ENCODE measurements around the gene RRAS.

DNA sequence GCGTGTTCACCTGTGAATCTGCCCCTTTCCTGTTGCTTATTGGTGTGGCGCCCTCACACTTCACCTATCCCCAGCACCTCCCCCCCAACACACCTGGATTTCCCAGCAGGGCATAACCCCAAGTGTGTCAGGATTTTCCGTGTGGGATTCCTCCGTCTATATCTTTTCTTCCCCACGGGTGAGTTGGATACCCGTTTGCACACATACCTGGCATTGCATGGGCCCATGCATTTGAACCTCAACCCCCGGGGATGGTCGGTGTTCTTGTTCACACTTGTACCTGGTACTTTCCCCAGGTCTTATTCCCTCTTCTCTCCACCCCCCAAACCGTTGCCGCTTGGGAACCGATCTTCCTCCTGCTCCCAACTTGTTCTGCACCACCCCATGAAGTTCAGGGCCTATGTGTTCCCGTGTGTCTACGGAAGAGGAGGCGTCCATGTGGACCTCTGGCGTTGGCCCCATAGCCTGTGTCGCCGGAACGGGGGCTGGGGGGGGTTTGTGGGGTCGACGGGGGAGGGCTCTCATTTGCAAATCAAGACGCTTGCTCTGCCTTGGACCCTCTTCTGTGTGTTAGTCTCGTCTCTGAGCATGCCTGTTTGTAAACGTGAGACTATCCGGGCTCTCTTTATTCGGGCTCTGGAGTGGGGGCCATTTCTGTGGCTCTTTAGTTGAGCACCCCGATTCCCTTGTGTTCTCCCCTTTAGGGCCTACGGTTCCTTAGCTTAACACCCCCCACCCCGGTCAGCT, 47.3 kb downstream of the RRAS start:
- TF ChIP-seq, protein P1, sequence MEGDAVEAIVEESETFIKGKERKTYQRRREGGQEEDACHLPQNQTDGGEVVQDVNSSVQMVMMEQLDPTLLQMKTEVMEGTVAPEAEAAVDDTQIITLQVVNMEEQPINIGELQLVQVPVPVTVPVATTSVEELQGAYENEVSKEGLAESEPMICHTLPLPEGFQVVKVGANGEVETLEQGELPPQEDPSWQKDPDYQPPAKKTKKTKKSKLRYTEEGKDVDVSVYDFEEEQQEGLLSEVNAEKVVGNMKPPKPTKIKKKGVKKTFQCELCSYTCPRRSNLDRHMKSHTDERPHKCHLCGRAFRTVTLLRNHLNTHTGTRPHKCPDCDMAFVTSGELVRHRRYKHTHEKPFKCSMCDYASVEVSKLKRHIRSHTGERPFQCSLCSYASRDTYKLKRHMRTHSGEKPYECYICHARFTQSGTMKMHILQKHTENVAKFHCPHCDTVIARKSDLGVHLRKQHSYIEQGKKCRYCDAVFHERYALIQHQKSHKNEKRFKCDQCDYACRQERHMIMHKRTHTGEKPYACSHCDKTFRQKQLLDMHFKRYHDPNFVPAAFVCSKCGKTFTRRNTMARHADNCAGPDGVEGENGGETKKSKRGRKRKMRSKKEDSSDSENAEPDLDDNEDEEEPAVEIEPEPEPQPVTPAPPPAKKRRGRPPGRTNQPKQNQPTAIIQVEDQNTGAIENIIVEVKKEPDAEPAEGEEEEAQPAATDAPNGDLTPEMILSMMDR (IDR thresholded peaks at IDR 0.05; ENCODE audit: insufficient read depth, low read length), result no peak
- TF ChIP-seq, protein P2, sequence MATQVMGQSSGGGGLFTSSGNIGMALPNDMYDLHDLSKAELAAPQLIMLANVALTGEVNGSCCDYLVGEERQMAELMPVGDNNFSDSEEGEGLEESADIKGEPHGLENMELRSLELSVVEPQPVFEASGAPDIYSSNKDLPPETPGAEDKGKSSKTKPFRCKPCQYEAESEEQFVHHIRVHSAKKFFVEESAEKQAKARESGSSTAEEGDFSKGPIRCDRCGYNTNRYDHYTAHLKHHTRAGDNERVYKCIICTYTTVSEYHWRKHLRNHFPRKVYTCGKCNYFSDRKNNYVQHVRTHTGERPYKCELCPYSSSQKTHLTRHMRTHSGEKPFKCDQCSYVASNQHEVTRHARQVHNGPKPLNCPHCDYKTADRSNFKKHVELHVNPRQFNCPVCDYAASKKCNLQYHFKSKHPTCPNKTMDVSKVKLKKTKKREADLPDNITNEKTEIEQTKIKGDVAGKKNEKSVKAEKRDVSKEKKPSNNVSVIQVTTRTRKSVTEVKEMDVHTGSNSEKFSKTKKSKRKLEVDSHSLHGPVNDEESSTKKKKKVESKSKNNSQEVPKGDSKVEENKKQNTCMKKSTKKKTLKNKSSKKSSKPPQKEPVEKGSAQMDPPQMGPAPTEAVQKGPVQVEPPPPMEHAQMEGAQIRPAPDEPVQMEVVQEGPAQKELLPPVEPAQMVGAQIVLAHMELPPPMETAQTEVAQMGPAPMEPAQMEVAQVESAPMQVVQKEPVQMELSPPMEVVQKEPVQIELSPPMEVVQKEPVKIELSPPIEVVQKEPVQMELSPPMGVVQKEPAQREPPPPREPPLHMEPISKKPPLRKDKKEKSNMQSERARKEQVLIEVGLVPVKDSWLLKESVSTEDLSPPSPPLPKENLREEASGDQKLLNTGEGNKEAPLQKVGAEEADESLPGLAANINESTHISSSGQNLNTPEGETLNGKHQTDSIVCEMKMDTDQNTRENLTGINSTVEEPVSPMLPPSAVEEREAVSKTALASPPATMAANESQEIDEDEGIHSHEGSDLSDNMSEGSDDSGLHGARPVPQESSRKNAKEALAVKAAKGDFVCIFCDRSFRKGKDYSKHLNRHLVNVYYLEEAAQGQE (IDR thresholded peaks at IDR 0.05; ENCODE audit: insufficient replicate concordance, low read depth), result no peak
- TF ChIP-seq POLR2AphosphoS5 (IDR thresholded peaks at IDR 0.05; ENCODE audit: low read depth) (no peak), SPI1 (IDR thresholded peaks at IDR 0.05; ENCODE audit: borderline replicate concordance, low read depth) (no peak)
